C4-2B (cell line): ENCODE measurements around the gene NR5A2.

Experiments
- CTCF ChIP-seq: fragments of 450-650 bp; conservative IDR thresholded peaks from 2 replicates; pipeline ENCODE4 v1.5.1; 2017; ENCODE audit warnings: mild to moderate bottlenecking
- ZFX ChIP-seq: fragments of 450-650 bp; IDR thresholded peaks from 2 replicates; pipeline ENCODE4 v1.6.1; 2017

GRCh38 chr1:200118779-200119505, 91.4 kb downstream of the NR5A2 start:
- TF ChIP-seq CTCF, result no peak
- no peak for TF ChIP-seq ZFX
